Measurements from ENCODE around the gene TMEM163.

The TMEM163 gene

GRCh38 chr2:134406311-134406710 lies 312.5 kb downstream of the TMEM163 start:
- no peak for TF ChIP-seq CTCF (IDR thresholded peaks at IDR 0.05; ENCODE audit: control insufficient read depth, extremely low read depth, insufficient read depth)
- H3K4me3 ChIP-seq (ENCODE audit: low read depth, low read length): no peak overlapping the region
- DNase-seq (ENCODE audit: low read depth): no peak

All from LNCaP clone FGC (cell line).